ENCODE results near the gene CTLA4.

- TF ChIP-seq CTCF (IDR thresholded peaks at IDR 0.05 in 2 of 3, conservative IDR thresholded peaks at IDR 0.05 in 1 of 3; ENCODE audit: control insufficient read depth in 2 of 3, extremely low read depth in 1 of 3, insufficient read depth in 1 of 3, low read depth in 3 of 3, low read length in 3 of 3) (no peak), PBX3 (IDR thresholded peaks at IDR 0.05; ENCODE audit: insufficient replicate concordance, low read depth, low read length) (no peak), EP300 (IDR thresholded peaks at IDR 0.05; ENCODE audit: borderline replicate concordance in 1 of 2, control insufficient read depth in 1 of 2, low read depth in 2 of 2, low read length in 2 of 2) (no peak), CHD4 (IDR thresholded peaks at IDR 0.05) (no peak), TAF1 (IDR thresholded peaks at IDR 0.05; ENCODE audit: borderline replicate concordance, low read depth, low read length) (no peak), CHD2 (IDR thresholded peaks at IDR 0.05; ENCODE audit: borderline replicate concordance, low read depth, low read length) (no peak), CEBPB (IDR thresholded peaks at IDR 0.05; ENCODE audit: borderline replicate concordance in 1 of 2, low read depth in 2 of 2, low read length in 2 of 2) (no peak)
Observed at GRCh38 chr2:203824057-203824456, 43.5 kb upstream of the CTLA4 start.
